A673 (cell line): ENCODE results near the gene BMERB1. TPM values are rescaled to one million over a fixed set of nuclear protein-coding genes. Genes with fewer than 3 reads are reported as not detected.

ENCODE experiments used
- BruUV-seq: library from RNA; stranded (reverse); fragments of 400-500 nt; replicated peaks from 2 replicates; lab custom pipeline; 2021; lab: Mats Ljungman, UMichigan
- CTCF ChIA-PET: fragments of 300-600 bp; sonication (Branson Sonifier 250); formaldehyde crosslinking; loops from one replicate; lab custom pipeline; 2022; ENCODE audit warnings: antibody characterized with exemption; lab: Charles Lee
- POLR2A ChIA-PET: fragments of 300-600 bp; sonication (Branson Sonifier 250); formaldehyde crosslinking; loops from one replicate; lab custom pipeline; 2022; ENCODE audit warnings: antibody characterized with exemption; ENCODE audit not compliant: low non-redundant PET; lab: Charles Lee
- DNase-seq: peaks from one replicate; pipeline ENCODE4 v3.0.0-alpha.2; 2015; ENCODE audit warnings: low spot score
- H3K27ac ChIP-seq: fragments of 200-600 bp; sonication (generic); 2 replicates; pipeline ENCODE4 v1.5.1; 2016; ENCODE audit warnings: mixed run types, low read depth, mild to moderate bottlenecking, mixed read lengths, antibody characterized with exemption, low read length; ENCODE audit not compliant: poor library complexity, severe bottlenecking
- H3K27me3 ChIP-seq: fragments of 200-600 bp; sonication (generic); replicated peaks from 2 replicates; pipeline ENCODE4 v1.6.1; 2017; ENCODE audit warnings: mixed run types, low read depth, mild to moderate bottlenecking, mixed read lengths, antibody characterized with exemption, low read length; ENCODE audit not compliant: insufficient read depth, poor library complexity
- H3K36me3 ChIP-seq: fragments of 200-600 bp; sonication (generic); 2 replicates; pipeline ENCODE4 v1.6.1; 2016; ENCODE audit warnings: mixed run types, mild to moderate bottlenecking, mixed read lengths, antibody characterized with exemption, low read length; ENCODE audit not compliant: insufficient read depth, poor library complexity, severe bottlenecking
- H3K4me1 ChIP-seq: fragments of 200-600 bp; sonication (generic); 2 replicates; pipeline ENCODE4 v1.6.1; 2017; ENCODE audit warnings: mixed run types, mild to moderate bottlenecking, mixed read lengths, antibody characterized with exemption, low read length; ENCODE audit not compliant: insufficient read depth, poor library complexity, severe bottlenecking
- H3K4me3 ChIP-seq: fragments of 200-600 bp; sonication (generic); 2 replicates; pipeline ENCODE4 v1.5.1; 2016; ENCODE audit warnings: low read depth, mixed run types, mild to moderate bottlenecking, mixed read lengths, low read length; ENCODE audit not compliant: poor library complexity, severe bottlenecking
- H3K9me3 ChIP-seq: fragments of 200-600 bp; sonication (generic); 2 replicates; pipeline ENCODE4 v1.6.1; 2016; ENCODE audit warnings: mixed run types, low read depth, mild to moderate bottlenecking, mixed read lengths, antibody characterized with exemption, low read length; ENCODE audit not compliant: poor library complexity, severe bottlenecking
- CTCF ChIP-seq: fragments of 300-800, 200-600 bp; sonication (generic); conservative IDR thresholded peaks from 2 replicates; pipeline ENCODE4 v1.5.1; 2017; ENCODE audit warnings: low read depth, mild to moderate bottlenecking, antibody characterized with exemption, low read length, moderate library complexity, mixed read lengths
- EZH2 ChIP-seq: fragments of 200-600 bp; sonication (generic); IDR thresholded peaks from 2 replicates; pipeline ENCODE4 v1.6.1; 2017; ENCODE audit warnings: borderline replicate concordance, low read depth, mild to moderate bottlenecking, mixed read lengths, antibody characterized with exemption, low read length; ENCODE audit not compliant: poor library complexity, severe bottlenecking
- intact Hi-C: fragments of 100-400 bp; cut with micrococcal nuclease; formaldehyde crosslinking; loops from one replicate; pipeline ENCODE4 v1.10.0; 2022; ENCODE audit not compliant: unreplicated experiment
- total RNA-seq: library from RNA; stranded (reverse); gene quantifications from 2 replicates; pipeline ENCODE4 v1.2.3, GENCODE V29; 2021

The BMERB1 gene
- total RNA-seq, 1 experiment from 2014 or later, result 11.5 TPM

GRCh38 chr16:15553313-15554088 is 119.1 kb downstream of the BMERB1 start:
- intact Hi-C loops, result no loop called here
- Histone ChIP-seq H3K36me3 (no peaks in the 10 kb centered on the region), H3K27ac (no peak overlapping the region), H3K9me3 (no peaks in the 10 kb centered on the region), H3K4me1 (no peaks in the 10 kb centered on the region), H3K27me3 (no peaks in the 10 kb centered on the region), H3K4me3 (no peak overlapping the region)
- no TSS peak for BruUV-seq
- POLR2A ChIA-PET, result no interaction called here
- DNase-seq, result no peak
- TF ChIP-seq EZH2, result no peak
- no peak for TF ChIP-seq CTCF
- CTCF ChIA-PET, result no interaction called here

GRCh38 chr16:15556130-15556529 is 121.7 kb downstream of the BMERB1 start:
- no TSS peak for BruUV-seq
- intact Hi-C loops, result no loop called here
- CTCF ChIA-PET, result interaction anchor here (0.7 kb wide), 1 partner anchor 112 kb away, joined by 6 read pairs; no protein-coding TSS in a partner anchor

DNA sequence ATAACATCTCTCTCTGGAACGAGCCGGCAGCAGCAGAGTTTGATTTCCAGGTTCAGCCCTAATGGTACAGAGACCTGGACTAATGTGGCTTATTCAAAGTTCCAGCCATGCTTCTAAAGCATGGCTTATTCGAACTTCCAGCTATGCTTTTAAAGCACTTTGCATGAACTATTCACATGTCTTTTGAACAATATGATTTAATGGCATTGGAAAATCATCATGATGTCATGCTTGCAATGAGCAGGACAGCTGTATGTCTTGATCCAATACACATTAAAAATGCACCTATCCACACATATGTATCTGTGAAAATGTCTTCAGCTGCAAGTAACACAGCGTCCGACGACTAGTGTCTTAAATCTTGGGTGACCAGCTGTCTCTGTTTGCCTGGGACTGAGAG is 122.9 kb downstream of the BMERB1 start:
- Histone ChIP-seq H3K27me3 (no peaks in the 10 kb centered on the region), H3K4me3 (no peak overlapping the region), H3K4me1 (no peaks in the 10 kb centered on the region), H3K9me3 (no peaks in the 10 kb centered on the region), H3K36me3 (no peaks in the 10 kb centered on the region), H3K27ac (no peak overlapping the region)
- intact Hi-C loops, result no loop called here
- DNase-seq, result no peak
- TF ChIP-seq EZH2 (no peak), CTCF (no peak)
- POLR2A ChIA-PET, result no interaction called here
- no TSS peak for BruUV-seq
- CTCF ChIA-PET, result no interaction called here

More at GRCh38 chr16:15556130-15556529, 121.7 kb downstream of the BMERB1 start:
- Histone ChIP-seq H3K27me3 (no peaks in the 10 kb centered on the region), H3K4me3 (no peak overlapping the region), H3K27ac (no peak overlapping the region), H3K9me3 (no peaks in the 10 kb centered on the region), H3K4me1 (no peaks in the 10 kb centered on the region), H3K36me3 (no peaks in the 10 kb centered on the region)
- POLR2A ChIA-PET, result no interaction called here
- no peak for TF ChIP-seq EZH2
- TF ChIP-seq CTCF, result no peak
- no peak for DNase-seq
